ENCODE results near the gene SPATA6L. TPM values are rescaled to one million over a fixed set of nuclear protein-coding genes. Genes with fewer than 3 reads are reported as not detected.

SPATA6L gene
- total and polyA plus RNA-seq, 4 donors, result 1.6 to 6.2 (median 2.2) TPM

DNA sequence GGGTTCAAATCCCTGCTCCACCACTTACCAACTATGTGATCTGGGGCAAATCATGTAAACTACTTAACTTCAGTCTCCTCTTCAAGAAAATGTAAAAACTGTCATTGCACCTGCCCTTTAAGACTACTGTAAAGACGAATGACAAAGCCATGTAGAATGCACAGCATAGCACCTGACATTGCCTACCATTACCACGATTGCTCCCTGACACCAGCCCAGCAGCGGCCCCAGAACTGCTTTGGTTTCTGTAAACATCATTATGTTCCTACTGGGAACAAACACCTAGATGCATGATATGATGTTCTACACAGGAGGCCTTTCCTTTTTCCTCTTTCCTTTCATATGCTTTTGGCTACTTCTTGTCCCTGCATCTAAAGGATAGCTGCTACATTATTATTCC, 27.3 kb downstream of the SPATA6L start:
- Histone ChIP-seq H3K4me3 (ENCODE audit: low read depth in 1 of 3, low read length in 3 of 3) (no peak overlapping the region), H3K36me3 (ENCODE audit: control insufficient read depth in 4 of 4, insufficient read depth in 3 of 4, low read depth in 1 of 4, low read length in 3 of 4) (peaks cover 0 to 2% (median 0%) of the 10 kb centered on the region in 4 donors), H3K9ac (ENCODE audit: low read depth in 1 of 2, low read length in 2 of 2) (no peak overlapping the region), H3K4me1 (ENCODE audit: control insufficient read depth in 4 of 4, insufficient read depth in 4 of 4, low read length in 3 of 4) (no peaks in the 10 kb centered on the region), H3K27ac (ENCODE audit: low read depth in 1 of 2, low read length in 2 of 2) (no peak overlapping the region), H3K9me3 (ENCODE audit: control insufficient read depth in 4 of 4, low read length in 3 of 4) (no peaks in the 10 kb centered on the region), H3K27me3 (ENCODE audit: control insufficient read depth in 4 of 4, insufficient read depth in 4 of 4, low read length in 3 of 4) (no peaks in the 10 kb centered on the region)
- DNase-seq (ENCODE audit: low spot score), result no peak
- TF ChIP-seq RXRA (IDR thresholded peaks at IDR 0.05) (no peak), SP1 (IDR thresholded peaks at IDR 0.05) (no peak), RAD21 (IDR thresholded peaks at IDR 0.05) (no peak), TAF1 (conservative IDR thresholded peaks at IDR 0.05) (no peak), ZBTB33 (IDR thresholded peaks at IDR 0.05) (no peak), ATF3 (IDR thresholded peaks at IDR 0.05) (no peak)
- 95% methylated on average over 3 of the region's 3 CpGs for WGBS

DNA sequence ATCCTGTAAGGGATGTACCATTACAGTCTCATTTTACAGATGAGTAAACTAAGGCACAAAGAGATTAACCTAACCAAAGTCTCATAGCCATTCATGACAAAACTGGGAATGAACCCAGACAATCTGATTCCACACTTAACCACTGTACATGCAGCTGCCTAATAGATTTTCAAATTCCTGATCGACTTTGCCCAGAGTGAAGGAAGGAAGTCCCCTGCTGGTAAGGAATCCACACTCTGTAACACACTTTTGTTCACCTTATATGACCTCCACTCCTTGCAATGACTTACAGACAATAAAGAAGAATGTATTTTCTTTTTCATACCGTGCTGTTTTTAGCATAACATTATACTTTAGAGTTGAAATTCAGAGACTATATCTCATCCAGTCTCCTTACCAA, 35.4 kb downstream of the SPATA6L start:
- no peaks in the 10 kb centered on the region for H3K9me3 ChIP-seq (ENCODE audit: control insufficient read depth in 4 of 4, low read length in 3 of 4)
- H3K9ac ChIP-seq (ENCODE audit: low read depth in 1 of 2, low read length in 2 of 2), result no peak overlapping the region
- no peak overlapping the region for H3K27ac ChIP-seq (ENCODE audit: low read depth in 1 of 2, low read length in 2 of 2)
- WGBS, result 57% methylated on average over 2 of the region's 2 CpGs
- DNase-seq (ENCODE audit: low spot score), result no peak
- H3K36me3 ChIP-seq (ENCODE audit: control insufficient read depth in 4 of 4, insufficient read depth in 3 of 4, low read depth in 1 of 4, low read length in 3 of 4), result peaks cover 0 to 2% (median 0%) of the 10 kb centered on the region in 4 donors
- H3K27me3 ChIP-seq (ENCODE audit: control insufficient read depth in 4 of 4, insufficient read depth in 4 of 4, low read length in 3 of 4), result no peaks in the 10 kb centered on the region
- H3K4me3 ChIP-seq (ENCODE audit: low read depth in 1 of 3, low read length in 3 of 3), result no peak overlapping the region
- no peak for TF ChIP-seq ATF3 (IDR thresholded peaks at IDR 0.05)
- no peak for TF ChIP-seq EGR1 (IDR thresholded peaks at IDR 0.05; ENCODE audit: low read depth in 2 of 2)
- TF ChIP-seq SP1 (IDR thresholded peaks at IDR 0.05), result no peak
- TF ChIP-seq, protein P1, sequence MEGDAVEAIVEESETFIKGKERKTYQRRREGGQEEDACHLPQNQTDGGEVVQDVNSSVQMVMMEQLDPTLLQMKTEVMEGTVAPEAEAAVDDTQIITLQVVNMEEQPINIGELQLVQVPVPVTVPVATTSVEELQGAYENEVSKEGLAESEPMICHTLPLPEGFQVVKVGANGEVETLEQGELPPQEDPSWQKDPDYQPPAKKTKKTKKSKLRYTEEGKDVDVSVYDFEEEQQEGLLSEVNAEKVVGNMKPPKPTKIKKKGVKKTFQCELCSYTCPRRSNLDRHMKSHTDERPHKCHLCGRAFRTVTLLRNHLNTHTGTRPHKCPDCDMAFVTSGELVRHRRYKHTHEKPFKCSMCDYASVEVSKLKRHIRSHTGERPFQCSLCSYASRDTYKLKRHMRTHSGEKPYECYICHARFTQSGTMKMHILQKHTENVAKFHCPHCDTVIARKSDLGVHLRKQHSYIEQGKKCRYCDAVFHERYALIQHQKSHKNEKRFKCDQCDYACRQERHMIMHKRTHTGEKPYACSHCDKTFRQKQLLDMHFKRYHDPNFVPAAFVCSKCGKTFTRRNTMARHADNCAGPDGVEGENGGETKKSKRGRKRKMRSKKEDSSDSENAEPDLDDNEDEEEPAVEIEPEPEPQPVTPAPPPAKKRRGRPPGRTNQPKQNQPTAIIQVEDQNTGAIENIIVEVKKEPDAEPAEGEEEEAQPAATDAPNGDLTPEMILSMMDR (IDR thresholded peaks at IDR 0.05; ENCODE audit: low read depth, low read length, missing input control), result no peak
- TF ChIP-seq RXRA (IDR thresholded peaks at IDR 0.05), result no peak
- TF ChIP-seq REST (IDR thresholded peaks at IDR 0.05), result no peak
- no peak for TF ChIP-seq NR2F2 (IDR thresholded peaks at IDR 0.05)
- no peak for TF ChIP-seq RAD21 (IDR thresholded peaks at IDR 0.05)
- TF ChIP-seq YY1 (IDR thresholded peaks at IDR 0.05), result no peak
- no peak for TF ChIP-seq GABPA (IDR thresholded peaks at IDR 0.05 in 1 of 2, conservative IDR thresholded peaks at IDR 0.05 in 1 of 2)
- TF ChIP-seq TAF1 (conservative IDR thresholded peaks at IDR 0.05), result no peak
- no peak for TF ChIP-seq ZBTB33 (IDR thresholded peaks at IDR 0.05)
- TF ChIP-seq HNF4G (IDR thresholded peaks at IDR 0.05), result no peak
- TF ChIP-seq FOXA1 (IDR thresholded peaks at IDR 0.05), result no peak
- TF ChIP-seq MAX (IDR thresholded peaks at IDR 0.05), result no peak
- no peak for TF ChIP-seq FOXA2 (IDR thresholded peaks at IDR 0.05)
- no peak for TF ChIP-seq HNF4A (conservative IDR thresholded peaks at IDR 0.05)
- H3K4me1 ChIP-seq (ENCODE audit: control insufficient read depth in 4 of 4, insufficient read depth in 4 of 4, low read length in 3 of 4), result no peaks in the 10 kb centered on the region

Data from liver (tissue), 9 donors.